ENCODE data around the gene SIGLEC5. TPM values are rescaled to one million over a fixed set of nuclear protein-coding genes. Genes with fewer than 3 reads are reported as not detected.

The SIGLEC5 gene
- polyA plus RNA-seq, 1 experiment = not detected

DNA sequence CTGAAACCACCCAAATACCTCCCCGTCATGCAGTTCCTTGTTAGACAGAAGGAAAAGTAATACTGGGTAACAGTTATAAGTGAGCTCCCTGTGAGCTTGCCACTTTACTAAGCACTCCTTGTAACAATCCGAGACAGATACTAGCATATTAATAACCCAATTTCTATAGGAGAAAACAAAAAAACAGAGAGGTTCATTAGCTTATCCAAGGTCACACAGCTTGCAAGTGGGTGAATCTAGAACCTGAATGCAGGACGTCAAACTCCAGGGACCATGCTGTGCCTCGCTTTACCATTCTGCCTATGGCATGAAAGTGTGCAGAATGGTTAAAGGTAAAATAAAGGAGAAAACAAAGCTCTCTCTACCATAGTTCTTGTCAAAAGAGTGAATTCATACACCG, 15.4 kb downstream of the SIGLEC5 start:
- TF ChIP-seq, protein P1, sequence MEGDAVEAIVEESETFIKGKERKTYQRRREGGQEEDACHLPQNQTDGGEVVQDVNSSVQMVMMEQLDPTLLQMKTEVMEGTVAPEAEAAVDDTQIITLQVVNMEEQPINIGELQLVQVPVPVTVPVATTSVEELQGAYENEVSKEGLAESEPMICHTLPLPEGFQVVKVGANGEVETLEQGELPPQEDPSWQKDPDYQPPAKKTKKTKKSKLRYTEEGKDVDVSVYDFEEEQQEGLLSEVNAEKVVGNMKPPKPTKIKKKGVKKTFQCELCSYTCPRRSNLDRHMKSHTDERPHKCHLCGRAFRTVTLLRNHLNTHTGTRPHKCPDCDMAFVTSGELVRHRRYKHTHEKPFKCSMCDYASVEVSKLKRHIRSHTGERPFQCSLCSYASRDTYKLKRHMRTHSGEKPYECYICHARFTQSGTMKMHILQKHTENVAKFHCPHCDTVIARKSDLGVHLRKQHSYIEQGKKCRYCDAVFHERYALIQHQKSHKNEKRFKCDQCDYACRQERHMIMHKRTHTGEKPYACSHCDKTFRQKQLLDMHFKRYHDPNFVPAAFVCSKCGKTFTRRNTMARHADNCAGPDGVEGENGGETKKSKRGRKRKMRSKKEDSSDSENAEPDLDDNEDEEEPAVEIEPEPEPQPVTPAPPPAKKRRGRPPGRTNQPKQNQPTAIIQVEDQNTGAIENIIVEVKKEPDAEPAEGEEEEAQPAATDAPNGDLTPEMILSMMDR (IDR thresholded peaks at IDR 0.05; ENCODE audit: low read depth, low read length) = no peak
- no peak for DNase-seq (ENCODE audit: low read depth, low spot score)
- no peak overlapping the region for H3K4me3 ChIP-seq (ENCODE audit: low read depth, low read length)
- H3K9me3 ChIP-seq (ENCODE audit: control insufficient read depth, insufficient read depth, low read length) = no peaks in the 10 kb centered on the region
- POLR2A ChIA-PET = no interaction called here
- CTCF ChIA-PET = interaction anchor here (0.5 to 1.6 kb wide), 3 partner anchors 42 to 193 kb away, joined by 3 to 5 read pairs (median 4); no protein-coding TSS in a partner anchor
- no peaks in the 10 kb centered on the region for H3K27me3 ChIP-seq (ENCODE audit: control insufficient read depth, insufficient read depth, low read length)
- no peak overlapping the region for H3K27ac ChIP-seq (ENCODE audit: low read depth, low read length)

DNA sequence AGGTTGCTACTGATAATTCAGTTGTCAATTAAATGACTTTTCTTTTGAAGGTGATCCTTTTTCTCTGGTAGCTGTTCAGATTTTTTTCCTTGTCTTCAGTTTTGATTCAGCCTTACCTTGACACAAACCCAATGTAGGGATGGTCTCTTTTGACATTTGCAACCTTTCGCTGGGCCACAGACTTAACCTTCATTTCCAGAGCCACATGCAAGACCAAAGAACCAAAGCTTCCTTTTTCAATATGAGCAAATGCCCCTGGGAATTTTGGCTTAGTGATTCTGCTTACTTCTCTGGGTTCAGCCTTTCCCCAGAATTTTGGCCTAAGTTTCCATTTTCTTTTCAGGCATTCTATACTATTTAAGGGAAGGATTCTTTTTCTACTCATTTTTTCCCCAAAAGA, 19.6 kb downstream of the SIGLEC5 start:
- TF ChIP-seq, protein P1 (IDR thresholded peaks at IDR 0.05; ENCODE audit: low read depth, low read length) = no peak
- Histone ChIP-seq H3K27ac (ENCODE audit: low read depth, low read length) (no peak overlapping the region), H3K9me3 (ENCODE audit: control insufficient read depth, insufficient read depth, low read length) (no peaks in the 10 kb centered on the region), H3K4me3 (ENCODE audit: low read depth, low read length) (no peak overlapping the region), H3K27me3 (ENCODE audit: control insufficient read depth, insufficient read depth, low read length) (no peaks in the 10 kb centered on the region)
- POLR2A ChIA-PET = no interaction called here
- CTCF ChIA-PET = interaction anchor here (1.0 kb wide), 1 partner anchor 46 kb away, joined by 3 read pairs; no protein-coding TSS in a partner anchor
- DNase-seq (ENCODE audit: low read depth, low spot score) = no peak

DNA sequence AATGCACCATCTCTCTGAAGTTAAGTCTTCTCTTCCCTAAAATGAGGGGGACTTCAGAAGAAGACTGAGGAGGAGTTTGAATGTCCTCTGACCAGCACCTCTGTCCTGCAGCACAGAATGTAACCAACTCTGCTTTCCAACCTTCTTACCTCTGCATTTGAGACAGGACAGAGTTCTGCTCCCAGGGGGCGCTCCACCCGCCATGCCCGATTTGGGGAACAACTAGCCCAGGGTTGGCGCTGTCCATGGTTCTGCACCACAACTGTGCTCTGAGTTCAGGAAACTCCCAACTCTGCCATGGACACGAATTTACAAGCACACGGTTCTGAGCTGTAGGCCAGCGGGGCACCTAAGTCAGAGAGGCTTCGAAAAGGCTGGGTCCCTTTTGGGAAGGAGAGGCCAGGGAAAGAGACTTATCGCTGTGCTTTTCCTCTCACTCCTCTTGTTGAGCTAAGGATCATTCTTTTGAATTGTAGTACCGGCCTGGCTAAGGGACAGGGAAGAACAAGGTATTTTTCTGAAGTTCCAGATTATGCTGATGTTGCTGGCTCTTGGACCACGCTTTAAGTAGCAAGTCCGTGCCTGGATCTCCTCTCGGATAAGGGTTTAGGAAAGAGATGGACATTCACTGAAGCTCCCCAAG, 22.2 kb downstream of the SIGLEC5 start:
- Histone ChIP-seq H3K27ac (ENCODE audit: low read depth, low read length) (no peak overlapping the region), H3K27me3 (ENCODE audit: control insufficient read depth, insufficient read depth, low read length) (peaks cover 4% of the 10 kb centered on the region), H3K9me3 (ENCODE audit: control insufficient read depth, insufficient read depth, low read length) (no peaks in the 10 kb centered on the region), H3K4me3 (ENCODE audit: low read depth, low read length) (no peak overlapping the region)
- TF ChIP-seq, protein P1 (IDR thresholded peaks at IDR 0.05; ENCODE audit: low read depth, low read length) = peak; percentile 84
- ChIA-PET CTCF (interaction anchor here (0.7 to 3.5 kb wide), 15 partner anchors 10 to 170 kb away, joined by 3 to 23 read pairs (median 4); partner anchors contain the start of gene FPR1), POLR2A (no interaction called here)
- DNase-seq (ENCODE audit: low read depth, low spot score) = peak; percentile 38

DNA sequence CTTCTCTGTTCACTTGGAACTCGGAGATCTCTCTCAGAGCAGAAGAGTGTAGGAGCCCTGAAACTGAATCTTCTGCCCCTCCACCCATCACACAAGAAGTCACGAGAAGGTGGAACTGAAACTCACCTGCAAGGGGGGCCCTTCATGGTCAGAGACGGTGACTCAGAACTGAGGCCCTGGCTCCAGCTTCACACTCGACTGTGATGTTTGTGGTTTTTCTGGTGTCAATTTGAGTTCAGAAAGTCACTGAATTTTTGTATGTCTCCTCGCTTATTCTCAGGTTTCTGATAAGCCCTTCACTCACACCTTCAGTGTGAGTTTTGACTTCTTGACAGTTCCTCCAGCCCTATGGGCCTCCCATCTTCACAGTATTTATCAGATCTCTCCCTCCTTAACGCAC, 23.1 kb downstream of the SIGLEC5 start:
- ChIA-PET CTCF (interaction anchor here (0.9 to 3.5 kb wide), 3 partner anchors 44 to 53 kb away, joined by 3 to 23 read pairs (median 19); no protein-coding TSS in a partner anchor), POLR2A (no interaction called here)
- no peak overlapping the region for H3K27ac ChIP-seq (ENCODE audit: low read depth, low read length)
- no peaks in the 10 kb centered on the region; the same call in 1 of the 2 replicates for H3K9me3 ChIP-seq (ENCODE audit: control insufficient read depth, insufficient read depth, low read length)
- TF ChIP-seq, protein P1 (IDR thresholded peaks at IDR 0.05; ENCODE audit: low read depth, low read length) = no peak
- H3K4me3 ChIP-seq (ENCODE audit: low read depth, low read length) = no peak overlapping the region
- no peak for DNase-seq (ENCODE audit: low read depth, low spot score)
- H3K27me3 ChIP-seq (ENCODE audit: control insufficient read depth, insufficient read depth, low read length) = peaks cover 4% of the 10 kb centered on the region

- Histone ChIP-seq H3K27me3 (ENCODE audit: control insufficient read depth, insufficient read depth, low read length) (peaks cover 14% of the 10 kb centered on the region), H3K27ac (ENCODE audit: low read depth, low read length) (no peak overlapping the region), H3K9me3 (ENCODE audit: control insufficient read depth, insufficient read depth, low read length) (peaks cover 8% of the 10 kb centered on the region; the same call in 1 of the 2 replicates), H3K4me3 (ENCODE audit: low read depth, low read length) (no peak overlapping the region)
- ChIA-PET POLR2A (no interaction called here), CTCF (interaction anchor here (0.6 to 2.2 kb wide), 2 partner anchors 164 to 175 kb away, joined by 4 to 7 read pairs; no protein-coding TSS in a partner anchor)
- no peak for DNase-seq (ENCODE audit: low read depth, low spot score)
- TF ChIP-seq, protein P1 (IDR thresholded peaks at IDR 0.05; ENCODE audit: low read depth, low read length) = no peak
Measured at GRCh38 chr19:51602189-51602854, 27.9 kb downstream of the SIGLEC5 start.
